ENCODE data around the gene TMUB2. TPM values are rescaled to one million over a fixed set of nuclear protein-coding genes. Genes with fewer than 3 reads are reported as not detected.
A peak's percentile ranks its signal among the peaks of the same experiment; 100 is the strongest.

The TMUB2 gene
- total and polyA plus RNA-seq, 2 of the 13 experiments (the other 11 are each of a cell fraction or from before 2014, with no cell fraction given), result 26.9 to 50.8 TPM

DNA sequence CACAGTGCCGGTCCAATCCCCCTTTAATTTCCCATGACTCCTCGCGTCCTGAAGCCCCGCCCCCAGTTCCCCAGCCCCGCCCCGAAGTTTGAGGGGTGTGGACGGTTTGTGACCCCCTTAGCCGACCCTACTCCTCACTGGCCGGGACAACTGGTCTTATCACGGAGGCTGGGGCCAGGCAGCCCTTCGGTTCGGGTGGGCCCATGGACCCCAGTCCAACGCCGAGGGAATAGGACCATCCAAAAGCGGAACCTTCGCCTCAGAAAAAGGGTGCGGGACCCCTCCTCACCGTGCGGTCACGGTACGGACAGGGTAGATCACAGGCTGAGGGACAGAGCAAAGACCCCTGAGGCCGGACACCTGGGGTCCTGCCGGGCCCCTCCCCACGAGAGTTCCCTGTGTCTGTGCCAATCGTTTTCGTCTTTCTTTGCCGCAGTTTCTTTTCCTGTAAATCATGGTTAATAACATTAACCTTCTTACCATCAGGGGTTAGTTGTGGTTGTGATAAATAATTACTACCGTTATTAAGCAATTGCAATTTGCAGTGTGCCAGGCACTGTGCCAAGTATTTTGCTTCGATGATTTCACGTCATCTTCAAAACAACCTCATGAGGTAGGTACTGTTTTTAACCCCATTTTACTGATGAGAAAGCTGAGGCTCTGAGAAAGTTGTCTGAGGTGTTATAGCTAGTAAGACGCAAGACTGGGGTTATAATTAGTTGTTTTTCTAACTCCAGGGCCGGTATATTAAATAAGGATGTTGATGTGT, 543 bp downstream of the TMUB2 start:
- ChIA-PET CTCF (ENCODE audit: low intra/inter-chr PET ratio, low total read pairs) (no interaction called here), POLR2A (interaction anchor here (0.7 to 5.2 kb wide), 30 partner anchors 8 to 182 kb away, joined by 3 to 71 read pairs (median 5); partner anchors contain the start of genes ASB16, ATXN7L3, G6PC3 and GRN)
- H3K4me1 ChIP-seq (ENCODE audit: insufficient read depth, low read length), result peaks cover 47% of the 10 kb centered on the region
- no peaks in the 10 kb centered on the region; a peak in 1 of 5 replicates for H3K27me3 ChIP-seq (ENCODE audit: control insufficient read depth in 1 of 2, insufficient read depth in 2 of 2, low read length in 2 of 2)
- FAIRE-seq, result no peak
- intact Hi-C loops (cut with micrococcal nuclease; ENCODE audit: unreplicated experiment) (no loop called here), in situ Hi-C loops (cut with HindIII; ENCODE audit: extremely low pct_ligation_motif_present, low pct_unique_long_range_greater_than_20kb) (loop anchor here (10.0 kb wide), 1 partner anchor 57 kb away; no protein-coding TSS in a partner anchor)
- ATAC-seq, result peak; percentile 45
- peak overlapping the region; percentile 92 for H3K4me2 ChIP-seq (ENCODE audit: low read depth, low read length)
- peak overlapping the region; percentile 95 to 97 (median 96) for H3K4me3 ChIP-seq (replicated peaks in 1 of 3; ENCODE audit: insufficient read depth in 1 of 3, low read depth in 2 of 3, low read length in 3 of 3)
- peaks cover 30% of the 10 kb centered on the region for H3K79me2 ChIP-seq (ENCODE audit: insufficient read depth, low read length)
- H2AFZ ChIP-seq (ENCODE audit: low read length), result peak overlapping the region; percentile 90
- no TSS peak for BruUV-seq (replicated peaks)
- no peak for DNase-seq (ENCODE audit: low spot score)
- H3K36me3 ChIP-seq (replicated peaks in 1 of 2; ENCODE audit: control insufficient read depth in 1 of 2, insufficient read depth in 2 of 2, low read length in 2 of 2), result peaks cover 2 to 19% of the 10 kb centered on the region in 2 experiments; a peak in 3 of 5 replicates
- peak overlapping the region; percentile 90 for H3K9ac ChIP-seq (ENCODE audit: insufficient read depth, low read depth, low read length)
- H3K9me3 ChIP-seq (ENCODE audit: low read length), result no peaks in the 10 kb centered on the region
- peak overlapping the region; percentile 91 for H3K27ac ChIP-seq (ENCODE audit: extremely low read length, insufficient read depth, low read length)
- WGBS (ENCODE audit: low lambda C conversion rate), result 8% methylated on average over 32 of the region's 32 CpGs
- H4K20me1 ChIP-seq (ENCODE audit: insufficient read depth, low read length), result peaks cover 5% of the 10 kb centered on the region; the same call in 1 of the 2 replicates
- TF ChIP-seq ZC3H13 (CRISPR knock-in tag; IDR thresholded peaks at IDR 0.05) (0 out of 2 replicates have a peak, but pooled peaks have one; percentile 20), PAX8 (CRISPR knock-in tag; IDR thresholded peaks at IDR 0.05; ENCODE audit: borderline replicate concordance) (0 out of 2 replicates have a peak, but pooled peaks have one; percentile 50), NR2F6 (IDR thresholded peaks at IDR 0.05) (0 out of 2 replicates have a peak, but pooled peaks have one; percentile 22), NR2F6 (CRISPR knock-in tag; IDR thresholded peaks at IDR 0.05) (no peak), ELF3 (CRISPR knock-in tag; IDR thresholded peaks at IDR 0.05) (no peak), ZNF766 (CRISPR knock-in tag; IDR thresholded peaks at IDR 0.05; ENCODE audit: borderline replicate concordance) (no peak; the same call in 1 of the 2 replicates), ZSCAN30 (CRISPR knock-in tag; IDR thresholded peaks at IDR 0.05) (0 out of 2 replicates have a peak, but pooled peaks have one; percentile 47), NR2C2 (CRISPR knock-in tag; IDR thresholded peaks at IDR 0.05; ENCODE audit: borderline replicate concordance) (peak; percentile 62; the same call in 1 of the 2 replicates), BRD4 (CRISPR knock-in tag; IDR thresholded peaks at IDR 0.05) (0 out of 2 replicates have a peak, but pooled peaks have one; percentile 36), FOXC1 (CRISPR knock-in tag; IDR thresholded peaks at IDR 0.05; ENCODE audit: borderline replicate concordance) (no peak), ATF1 (CRISPR knock-in tag; IDR thresholded peaks at IDR 0.05) (no peak), BCL6 (CRISPR knock-in tag; IDR thresholded peaks at IDR 0.05) (peak; percentile 2; the same call in 1 of the 2 replicates), ZBTB20 (CRISPR knock-in tag; IDR thresholded peaks at IDR 0.05; ENCODE audit: borderline replicate concordance, low read depth) (no peak), TP53 (CRISPR knock-in tag; conservative IDR thresholded peaks at IDR 0.05) (no peak), RARA (CRISPR knock-in tag; IDR thresholded peaks at IDR 0.05) (0 out of 2 replicates have a peak, but pooled peaks have one; percentile 1)
- TF ChIP-seq, protein P1, sequence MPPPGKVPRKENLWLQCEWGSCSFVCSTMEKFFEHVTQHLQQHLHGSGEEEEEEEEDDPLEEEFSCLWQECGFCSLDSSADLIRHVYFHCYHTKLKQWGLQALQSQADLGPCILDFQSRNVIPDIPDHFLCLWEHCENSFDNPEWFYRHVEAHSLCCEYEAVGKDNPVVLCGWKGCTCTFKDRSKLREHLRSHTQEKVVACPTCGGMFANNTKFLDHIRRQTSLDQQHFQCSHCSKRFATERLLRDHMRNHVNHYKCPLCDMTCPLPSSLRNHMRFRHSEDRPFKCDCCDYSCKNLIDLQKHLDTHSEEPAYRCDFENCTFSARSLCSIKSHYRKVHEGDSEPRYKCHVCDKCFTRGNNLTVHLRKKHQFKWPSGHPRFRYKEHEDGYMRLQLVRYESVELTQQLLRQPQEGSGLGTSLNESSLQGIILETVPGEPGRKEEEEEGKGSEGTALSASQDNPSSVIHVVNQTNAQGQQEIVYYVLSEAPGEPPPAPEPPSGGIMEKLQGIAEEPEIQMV (CRISPR knock-in tag; IDR thresholded peaks at IDR 0.05; ENCODE audit: low read depth), result 0 out of 2 replicates have a peak, but pooled peaks have one; percentile 12
- TF ChIP-seq, protein P2, sequence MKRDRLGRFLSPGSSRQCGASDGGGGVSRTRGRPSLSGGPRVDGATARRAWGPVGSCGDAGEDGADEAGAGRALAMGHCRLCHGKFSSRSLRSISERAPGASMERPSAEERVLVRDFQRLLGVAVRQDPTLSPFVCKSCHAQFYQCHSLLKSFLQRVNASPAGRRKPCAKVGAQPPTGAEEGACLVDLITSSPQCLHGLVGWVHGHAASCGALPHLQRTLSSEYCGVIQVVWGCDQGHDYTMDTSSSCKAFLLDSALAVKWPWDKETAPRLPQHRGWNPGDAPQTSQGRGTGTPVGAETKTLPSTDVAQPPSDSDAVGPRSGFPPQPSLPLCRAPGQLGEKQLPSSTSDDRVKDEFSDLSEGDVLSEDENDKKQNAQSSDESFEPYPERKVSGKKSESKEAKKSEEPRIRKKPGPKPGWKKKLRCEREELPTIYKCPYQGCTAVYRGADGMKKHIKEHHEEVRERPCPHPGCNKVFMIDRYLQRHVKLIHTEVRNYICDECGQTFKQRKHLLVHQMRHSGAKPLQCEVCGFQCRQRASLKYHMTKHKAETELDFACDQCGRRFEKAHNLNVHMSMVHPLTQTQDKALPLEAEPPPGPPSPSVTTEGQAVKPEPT (CRISPR knock-in tag; IDR thresholded peaks at IDR 0.05; ENCODE audit: low read depth), result 0 out of 2 replicates have a peak, but pooled peaks have one; percentile 75
- TF ChIP-seq, protein P3, sequence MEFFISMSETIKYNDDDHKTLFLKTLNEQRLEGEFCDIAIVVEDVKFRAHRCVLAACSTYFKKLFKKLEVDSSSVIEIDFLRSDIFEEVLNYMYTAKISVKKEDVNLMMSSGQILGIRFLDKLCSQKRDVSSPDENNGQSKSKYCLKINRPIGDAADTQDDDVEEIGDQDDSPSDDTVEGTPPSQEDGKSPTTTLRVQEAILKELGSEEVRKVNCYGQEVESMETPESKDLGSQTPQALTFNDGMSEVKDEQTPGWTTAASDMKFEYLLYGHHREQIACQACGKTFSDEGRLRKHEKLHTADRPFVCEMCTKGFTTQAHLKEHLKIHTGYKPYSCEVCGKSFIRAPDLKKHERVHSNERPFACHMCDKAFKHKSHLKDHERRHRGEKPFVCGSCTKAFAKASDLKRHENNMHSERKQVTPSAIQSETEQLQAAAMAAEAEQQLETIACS (CRISPR knock-in tag; IDR thresholded peaks at IDR 0.05), result no peak
- TF ChIP-seq, protein P4, sequence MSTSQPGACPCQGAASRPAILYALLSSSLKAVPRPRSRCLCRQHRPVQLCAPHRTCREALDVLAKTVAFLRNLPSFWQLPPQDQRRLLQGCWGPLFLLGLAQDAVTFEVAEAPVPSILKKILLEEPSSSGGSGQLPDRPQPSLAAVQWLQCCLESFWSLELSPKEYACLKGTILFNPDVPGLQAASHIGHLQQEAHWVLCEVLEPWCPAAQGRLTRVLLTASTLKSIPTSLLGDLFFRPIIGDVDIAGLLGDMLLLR (CRISPR knock-in tag; IDR thresholded peaks at IDR 0.05), result 0 out of 2 replicates have a peak, but pooled peaks have one; percentile 17

All from HepG2 (cell line).